COR-L47 (cell line): ENCODE results near the gene ADAMTS3.

Experiments
- DNase-seq: peaks from one replicate; lab custom pipeline; 2025; lab: John Stamatoyannopoulos, UW

The ADAMTS3 gene

DNA sequence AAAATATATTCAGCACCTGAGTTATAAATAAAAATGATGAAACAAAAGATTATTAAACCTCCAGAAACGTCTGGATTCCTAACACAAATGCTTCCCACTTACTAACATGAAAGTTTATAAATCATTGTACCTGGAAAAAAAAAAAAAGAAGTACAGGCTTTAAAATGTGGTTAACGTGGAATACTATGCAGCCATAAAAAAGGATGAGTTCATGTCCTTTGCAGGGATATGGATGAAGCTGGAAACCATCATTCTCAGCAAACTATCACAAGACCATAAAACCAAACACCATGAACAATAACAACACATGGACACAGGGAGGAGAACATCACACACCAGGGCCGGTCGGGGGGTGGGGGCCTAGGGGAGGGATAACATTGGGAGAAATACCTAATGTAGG lies 160.5 kb downstream of the ADAMTS3 start:
- no peak for DNase-seq

DNA sequence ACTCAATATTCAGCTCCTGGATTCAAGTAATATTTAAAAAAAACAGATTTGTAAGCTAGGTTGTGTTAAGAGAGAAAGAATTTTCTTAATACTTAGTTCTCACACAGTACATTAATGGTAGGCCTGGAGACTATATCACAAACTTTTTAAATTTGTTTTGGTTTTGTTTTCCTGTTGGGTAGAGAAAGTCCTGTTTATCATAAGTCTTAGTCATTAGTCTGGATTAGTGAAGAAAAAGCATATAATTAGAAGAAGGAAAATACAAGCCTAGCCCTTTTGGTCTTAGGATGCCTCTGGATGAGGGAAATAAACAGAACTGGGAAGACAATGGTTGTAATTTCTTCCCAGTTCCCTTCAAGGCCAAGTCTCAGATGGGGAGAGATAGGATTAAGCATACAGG lies 163.6 kb downstream of the ADAMTS3 start:
- no peak for DNase-seq

DNA sequence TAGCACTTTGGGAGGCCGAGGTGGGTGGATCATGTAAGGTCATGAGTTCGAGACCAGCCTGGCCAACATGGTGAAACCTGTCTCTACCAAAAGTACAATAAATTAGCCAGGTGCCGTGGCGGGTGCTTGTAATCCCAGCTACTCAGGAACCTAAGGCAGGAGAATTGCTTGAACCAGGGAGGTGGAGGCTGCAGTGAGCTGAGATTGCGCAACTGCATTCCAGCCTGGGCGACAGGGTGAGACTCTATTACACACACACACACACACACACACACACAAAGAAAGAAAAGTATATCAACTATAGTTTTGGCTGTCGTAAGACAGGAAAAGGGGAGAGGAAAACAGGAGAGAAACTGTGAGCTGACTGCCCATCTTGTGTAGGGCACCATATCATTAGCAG lies 171.7 kb downstream of the ADAMTS3 start:
- no peak for DNase-seq

DNA sequence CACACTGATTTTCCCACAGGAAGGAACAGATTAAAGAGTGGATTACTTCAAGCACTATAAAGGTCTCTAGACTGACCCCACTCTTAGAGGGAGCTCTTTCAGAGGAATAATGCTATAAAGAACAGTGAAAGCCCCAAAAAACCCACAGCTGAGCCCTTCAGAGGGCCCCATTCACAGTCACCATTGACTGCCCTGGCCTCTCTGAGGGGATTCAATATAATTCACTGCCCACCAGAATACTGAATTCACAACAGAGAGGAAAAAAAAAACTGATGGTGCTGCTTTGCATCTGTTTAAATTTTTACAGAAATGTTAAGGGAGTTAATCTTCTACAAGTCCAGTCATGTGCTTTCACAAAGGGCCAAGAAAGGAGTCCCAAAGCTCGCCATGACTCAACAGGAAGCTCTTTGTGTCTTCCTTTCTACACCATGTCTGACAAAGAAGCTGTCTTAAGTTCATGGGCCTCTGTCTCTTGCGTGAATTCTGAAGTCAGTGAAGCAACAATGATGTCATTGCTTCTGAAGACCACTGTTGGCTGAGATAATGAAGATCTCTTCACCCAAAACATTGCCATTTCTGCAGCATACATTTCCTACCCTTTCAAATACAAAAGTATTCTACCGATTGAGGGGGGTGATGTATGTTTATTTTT lies 174.9 kb downstream of the ADAMTS3 start:
- DNase-seq, result no peak

DNA sequence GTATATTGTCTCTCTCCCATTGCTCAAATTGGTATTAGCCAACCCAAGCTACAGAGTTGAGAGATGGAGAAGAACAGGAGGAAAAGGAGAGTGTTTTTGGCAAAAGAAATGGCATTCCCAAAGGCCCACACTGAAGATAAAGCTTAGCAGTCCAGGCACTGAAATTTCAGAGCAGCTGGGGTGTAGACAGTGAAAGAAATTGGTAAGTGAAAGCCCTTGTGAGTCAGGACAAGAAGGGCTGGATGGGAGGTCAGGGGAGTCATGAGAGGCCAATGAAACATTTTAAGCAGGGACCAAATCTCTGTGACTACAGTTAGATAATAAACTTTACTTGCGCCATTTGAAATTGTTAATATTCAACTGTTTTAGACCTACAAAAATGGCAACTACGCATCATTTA lies 177.7 kb downstream of the ADAMTS3 start:
- no peak for DNase-seq

DNA sequence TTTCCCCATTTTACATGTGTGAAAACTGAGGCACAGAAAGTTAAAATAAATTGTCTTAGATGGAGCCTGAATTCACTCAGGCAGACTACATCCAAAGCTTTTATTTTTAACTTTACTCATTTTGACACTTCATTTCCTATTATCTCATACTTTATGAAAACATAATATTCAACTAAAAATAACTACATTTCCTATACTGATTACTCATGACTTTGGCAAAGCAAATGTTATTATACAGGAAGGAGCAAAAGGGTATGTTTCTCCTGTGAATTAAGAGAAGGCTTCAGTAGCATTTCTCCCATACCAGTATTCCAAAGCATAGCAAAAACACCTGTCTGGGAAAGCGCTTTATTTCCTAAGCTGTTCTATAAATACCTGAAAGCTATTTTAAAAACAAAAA lies 178.6 kb downstream of the ADAMTS3 start:
- no peak for DNase-seq

DNA sequence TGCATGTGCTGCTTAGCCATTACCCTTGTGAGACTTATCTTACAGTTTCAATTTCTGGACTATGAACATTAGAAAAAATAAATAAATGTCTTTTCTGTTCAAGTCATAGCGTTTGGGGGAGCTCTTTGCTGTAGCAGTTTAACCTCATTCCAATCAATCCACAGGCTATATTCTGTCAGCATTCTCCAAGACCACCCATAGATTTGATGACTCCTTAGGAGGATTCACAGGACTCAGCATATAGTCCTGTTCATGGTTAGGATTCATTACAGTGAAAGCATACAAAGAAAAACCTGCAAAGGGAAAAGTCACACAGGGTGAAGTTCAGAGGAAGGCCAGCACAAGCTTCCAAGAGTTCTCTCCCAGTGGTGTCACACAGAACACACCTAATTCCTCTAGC lies 180.5 kb downstream of the ADAMTS3 start:
- no peak for DNase-seq

DNA sequence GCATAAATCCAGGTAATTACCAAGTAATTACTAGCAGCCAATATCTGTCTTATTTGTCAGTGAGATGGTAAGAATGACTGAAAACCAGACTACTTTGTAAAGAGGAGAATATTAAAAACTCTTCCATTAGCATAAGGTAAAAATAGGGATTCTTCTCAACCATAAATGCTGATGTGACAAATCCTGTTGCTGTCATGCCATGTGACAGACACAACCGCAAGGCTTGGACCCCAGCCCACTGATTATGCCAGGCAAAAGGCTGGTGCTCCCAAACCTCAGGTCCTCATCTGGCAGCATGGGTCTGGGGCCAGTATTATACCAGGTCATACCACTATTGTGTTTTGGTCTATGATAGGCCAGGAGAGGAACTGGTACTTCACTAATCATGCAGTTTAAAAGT lies 181.1 kb downstream of the ADAMTS3 start:
- DNase-seq, result no peak

DNA sequence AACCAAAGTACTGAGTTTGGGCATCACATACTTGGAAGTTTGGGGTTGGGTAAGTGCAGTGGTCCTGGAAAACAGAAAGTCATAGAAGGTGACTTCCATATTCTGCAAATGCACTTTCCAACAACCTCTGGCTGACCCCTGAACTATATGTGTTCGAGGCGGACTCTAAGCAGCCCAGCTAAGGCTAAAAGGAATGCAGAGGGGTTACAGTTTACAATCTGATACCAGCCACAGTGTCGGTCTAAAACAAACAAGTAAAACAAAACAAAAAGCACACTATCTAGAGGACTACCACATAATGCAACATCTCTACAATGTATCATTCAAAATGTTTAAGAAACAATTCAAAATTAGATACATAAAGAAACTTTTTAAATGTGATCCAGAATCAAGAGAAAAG lies 185.6 kb downstream of the ADAMTS3 start:
- DNase-seq, result no peak

DNA sequence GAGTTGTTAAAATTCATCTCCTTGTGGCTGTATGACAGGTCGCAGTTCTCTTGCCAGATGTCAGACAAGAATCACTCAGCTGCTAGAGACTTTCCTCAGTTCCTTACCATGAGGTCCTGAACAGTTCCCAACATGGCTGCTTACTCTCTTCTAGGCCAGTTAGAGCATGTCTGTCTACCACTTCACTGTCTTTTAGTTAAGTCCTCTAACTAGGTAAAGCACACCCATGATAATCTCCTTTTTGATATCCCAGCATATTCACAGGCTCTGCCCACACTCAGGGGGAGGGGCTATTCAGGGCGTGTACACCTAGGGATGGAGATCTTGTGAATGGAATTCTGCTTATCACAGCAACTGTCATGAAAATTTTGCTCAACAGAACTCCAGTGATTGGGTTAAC lies 190.1 kb downstream of the ADAMTS3 start:
- DNase-seq, result no peak

DNA sequence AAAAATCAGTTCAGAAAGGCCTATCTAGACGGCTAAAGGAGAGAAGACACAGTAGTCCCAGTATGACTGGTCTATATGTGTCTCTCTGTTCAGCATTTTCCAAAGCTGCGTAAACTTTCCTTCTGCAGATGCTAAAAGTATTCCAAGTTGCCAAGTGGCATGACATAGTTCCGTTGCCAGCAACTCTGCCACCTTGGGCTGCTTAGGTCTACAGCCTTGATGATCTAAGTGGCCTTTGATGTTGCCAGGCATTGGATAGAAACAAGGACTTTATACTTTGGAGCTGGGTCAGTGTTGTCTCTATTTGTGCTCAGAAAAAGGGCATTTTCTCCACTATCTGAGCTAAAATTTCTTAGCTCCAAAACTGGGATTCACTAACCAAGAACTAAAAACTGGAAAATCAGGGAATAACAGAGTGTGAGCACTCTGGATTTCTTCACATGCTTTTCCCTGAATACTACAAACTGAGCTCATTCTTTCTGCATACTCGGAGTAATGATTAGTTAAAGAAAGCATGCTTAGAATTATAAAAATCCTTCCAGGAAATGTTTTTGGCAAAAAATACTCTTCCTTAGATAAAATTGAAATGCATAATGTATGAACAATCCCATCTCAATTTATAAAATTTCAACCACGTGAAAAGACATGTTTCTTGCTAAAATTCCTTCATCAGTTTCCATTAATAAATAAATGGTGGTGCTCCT lies 191.4 kb downstream of the ADAMTS3 start:
- DNase-seq, result no peak

DNA sequence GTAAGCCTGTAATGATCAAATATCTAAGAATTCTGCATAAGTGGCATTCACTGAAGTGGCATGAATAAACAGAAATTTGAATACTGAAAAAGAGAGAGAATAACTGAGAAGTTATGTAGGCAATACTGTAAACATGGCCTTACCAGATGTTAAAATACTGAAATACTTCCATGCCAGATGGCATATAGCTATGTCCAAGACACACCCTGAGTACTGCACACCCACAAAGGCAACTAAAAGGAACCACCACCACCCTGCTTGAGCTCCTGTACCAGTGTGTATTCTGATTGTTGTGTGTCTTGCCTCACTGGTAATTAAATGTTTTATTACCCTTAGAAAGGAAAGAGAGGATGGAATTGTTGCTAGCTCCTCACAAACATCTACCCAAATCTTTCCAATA lies 192.1 kb downstream of the ADAMTS3 start:
- DNase-seq, result no peak

DNA sequence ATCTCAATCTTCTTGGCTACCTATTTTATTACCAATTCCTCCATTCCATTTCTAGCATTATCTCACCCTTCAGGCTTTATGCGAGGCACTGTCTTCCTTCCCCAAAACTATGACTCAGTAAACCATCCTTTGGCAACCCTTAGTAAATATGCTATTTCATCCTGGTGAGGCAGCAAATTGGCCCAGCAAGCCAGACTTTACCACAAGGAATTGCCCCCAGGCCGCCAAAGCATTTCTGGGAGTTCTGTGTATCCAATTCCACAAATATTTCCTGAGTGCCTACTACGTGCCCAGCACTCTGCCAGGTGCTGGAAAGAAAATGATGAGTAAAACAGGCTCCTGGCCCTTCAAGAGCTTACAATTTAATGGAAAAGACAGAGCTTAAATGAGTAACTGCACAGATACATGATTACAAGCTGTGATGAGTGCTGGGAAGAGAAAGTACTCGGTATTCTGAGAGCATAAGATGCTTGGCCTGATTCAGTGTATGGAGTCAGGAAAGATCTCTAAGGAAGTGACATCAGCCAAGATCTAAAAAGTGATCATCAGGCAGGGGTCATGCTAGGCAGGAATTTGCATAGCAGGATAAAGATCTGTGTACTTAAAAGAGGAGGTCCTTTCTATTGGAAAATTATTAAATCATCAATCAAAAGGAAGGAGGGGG lies 193.8 kb downstream of the ADAMTS3 start:
- DNase-seq, result no peak

DNA sequence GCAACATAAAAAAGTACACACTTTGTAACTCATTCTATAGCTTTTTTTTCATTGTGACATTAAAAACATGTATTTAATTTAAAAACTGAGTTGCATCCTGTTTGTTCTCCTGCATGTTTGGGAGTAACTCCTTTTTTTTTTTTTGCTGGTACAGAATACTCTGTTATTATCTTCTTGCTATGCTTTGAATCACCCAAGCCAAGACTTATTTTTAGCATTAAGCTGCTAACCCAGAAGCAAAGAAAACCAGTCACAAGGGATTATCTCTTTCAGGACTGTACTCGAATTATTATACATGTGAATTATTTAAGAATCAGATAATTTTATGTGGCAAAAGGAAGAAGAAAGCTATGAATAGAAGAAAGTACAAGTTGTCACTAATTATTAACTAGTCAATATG lies 194.9 kb downstream of the ADAMTS3 start:
- no peak for DNase-seq

DNA sequence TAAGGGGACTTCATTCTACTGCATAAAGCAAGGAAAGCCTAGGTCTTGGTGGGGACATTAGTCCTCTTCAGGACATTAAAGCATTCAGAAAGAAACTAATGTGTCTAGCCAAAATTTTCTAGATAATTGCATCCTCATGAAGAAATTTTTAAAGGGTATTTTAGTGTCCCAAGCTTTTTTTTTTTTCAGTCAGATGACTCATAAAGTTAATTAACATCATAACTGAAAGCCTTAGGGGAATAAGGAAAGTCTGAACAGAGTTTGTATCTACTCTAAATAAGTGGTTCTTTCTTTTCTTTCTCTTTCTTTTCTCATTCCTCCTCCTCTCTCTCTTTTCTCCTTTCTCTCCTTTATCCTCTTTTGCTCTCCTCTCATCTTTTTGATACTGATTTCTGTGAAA lies 202.4 kb downstream of the ADAMTS3 start:
- no peak for DNase-seq

DNA sequence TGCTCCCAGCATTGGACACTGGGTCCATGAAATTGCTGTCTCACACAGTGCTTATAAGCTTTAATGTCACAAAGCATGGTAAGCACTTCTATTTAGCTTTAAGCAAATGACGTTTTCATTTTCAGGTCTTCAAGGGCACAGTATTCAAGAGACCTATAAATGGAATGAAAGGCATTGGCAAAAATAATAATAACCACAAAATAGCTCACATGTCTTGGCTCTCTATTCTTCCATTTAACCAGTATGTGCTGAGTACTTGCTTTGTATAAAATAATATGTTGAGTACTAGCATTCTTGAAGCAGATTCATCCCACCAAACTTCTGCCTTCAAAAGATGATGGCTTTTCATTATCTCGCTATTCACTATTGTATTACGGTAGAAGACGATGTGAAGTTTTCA lies 203.0 kb downstream of the ADAMTS3 start:
- DNase-seq, result no peak

DNA sequence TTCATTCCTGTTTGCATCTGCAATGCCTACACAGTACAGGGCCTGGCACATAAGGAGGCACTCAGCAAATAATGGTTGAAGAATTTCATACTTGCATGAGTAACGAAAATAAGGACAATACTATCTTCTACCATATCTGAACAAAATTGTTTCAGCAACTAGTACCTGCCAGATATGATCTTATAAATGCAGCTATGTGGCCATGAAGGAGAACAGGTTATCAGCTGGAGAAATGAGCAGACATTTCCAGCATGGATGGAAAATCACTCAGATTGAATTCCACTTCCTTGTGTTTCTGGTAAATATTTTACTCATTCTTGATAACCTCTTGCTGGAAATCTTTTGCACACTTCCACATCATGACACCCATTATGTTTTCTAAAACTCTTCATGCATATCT lies 204.0 kb downstream of the ADAMTS3 start:
- no peak for DNase-seq

DNA sequence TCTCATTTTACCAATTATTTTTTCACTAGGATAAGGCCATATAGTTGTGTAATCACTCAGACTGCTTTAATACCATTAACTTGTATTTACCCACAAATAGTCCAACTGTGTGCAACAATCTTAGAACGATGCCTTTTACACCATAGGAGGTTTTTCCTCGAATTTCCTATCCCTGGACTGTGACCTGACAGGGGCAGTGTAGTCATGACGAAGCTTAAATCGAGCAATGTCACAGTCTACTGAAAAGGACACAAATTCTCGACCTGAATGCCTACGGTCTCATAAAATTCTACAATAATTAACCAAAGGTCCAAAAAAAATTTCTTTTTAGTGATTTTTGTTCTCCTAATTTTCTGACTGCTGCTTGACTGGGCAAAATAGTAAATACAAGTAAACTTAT lies 208.9 kb downstream of the ADAMTS3 start:
- DNase-seq, result no peak

DNA sequence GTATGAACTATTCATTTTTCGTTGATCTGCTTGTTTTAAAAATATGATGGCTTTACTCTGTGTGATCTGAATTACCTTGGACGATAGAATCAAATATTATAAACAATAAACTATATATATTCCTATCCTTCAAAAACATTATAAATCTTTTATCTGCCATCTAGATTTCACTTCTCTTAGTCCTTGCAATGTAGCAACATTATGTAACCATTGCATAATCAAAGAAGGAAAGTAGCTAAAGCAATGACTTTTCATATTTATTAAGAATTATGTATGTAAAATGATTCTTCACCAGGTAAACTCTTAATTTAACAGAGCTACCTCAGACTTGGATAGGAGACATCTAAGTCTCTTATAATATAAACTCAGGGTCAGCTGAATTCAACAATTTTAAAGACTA lies 210.5 kb downstream of the ADAMTS3 start:
- DNase-seq, result no peak

DNA sequence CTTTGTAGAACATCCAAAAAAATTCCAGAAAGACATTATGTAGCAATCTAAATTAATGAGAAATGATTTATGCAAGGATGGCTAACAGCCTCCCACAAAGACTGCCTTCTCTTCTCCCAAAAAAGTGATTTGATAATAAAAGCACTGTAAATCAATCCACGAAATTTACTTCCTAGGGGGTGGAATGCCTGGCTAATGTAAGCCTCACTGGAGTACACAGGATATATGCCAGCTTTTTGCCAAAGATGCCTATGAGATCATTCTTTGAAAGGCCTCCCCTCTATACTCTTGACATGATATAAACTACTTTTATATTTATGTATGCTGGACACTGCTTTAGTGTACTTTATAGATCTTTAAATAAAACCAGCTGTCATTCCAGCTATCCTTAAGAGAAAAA lies 211.1 kb downstream of the ADAMTS3 start:
- no peak for DNase-seq

DNA sequence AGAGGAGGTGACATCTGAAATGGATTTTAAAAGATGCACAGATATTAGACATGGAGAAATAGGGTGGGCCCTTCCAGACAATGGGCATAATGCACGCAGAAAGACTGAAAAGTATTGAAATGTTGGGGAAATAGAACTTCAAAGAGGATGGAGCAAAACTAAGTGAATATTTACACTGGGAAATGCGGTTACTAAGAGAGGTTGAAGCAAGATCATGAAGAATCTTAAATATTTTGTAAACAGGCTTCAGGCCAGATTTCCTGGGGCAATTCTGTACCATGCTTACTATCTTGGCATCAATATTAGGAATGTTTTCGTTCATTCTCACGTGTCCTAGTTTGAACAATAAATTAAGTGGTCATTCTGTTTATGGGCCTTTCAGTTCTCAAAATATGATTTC lies 216.3 kb downstream of the ADAMTS3 start:
- DNase-seq, result peak; percentile 13

DNA sequence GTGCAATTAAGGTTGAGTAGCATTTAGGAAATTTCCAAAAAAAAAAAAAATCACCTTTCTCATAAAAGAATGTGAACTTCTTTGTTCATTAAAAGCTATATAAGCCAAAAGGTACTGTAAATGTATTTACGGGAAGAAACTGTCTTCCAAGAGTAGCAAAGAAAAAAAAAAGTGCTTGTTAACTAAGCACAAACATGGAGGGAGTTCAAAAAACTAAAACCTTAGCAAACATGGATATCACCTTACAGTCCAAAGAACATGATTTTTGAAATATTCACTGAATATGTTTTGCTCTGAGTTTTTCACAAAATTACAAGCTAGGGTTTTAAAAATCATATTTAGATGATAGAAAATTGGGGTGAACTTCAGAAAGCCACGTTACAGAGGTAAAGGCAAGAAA lies 217.5 kb downstream of the ADAMTS3 start:
- no peak for DNase-seq

DNA sequence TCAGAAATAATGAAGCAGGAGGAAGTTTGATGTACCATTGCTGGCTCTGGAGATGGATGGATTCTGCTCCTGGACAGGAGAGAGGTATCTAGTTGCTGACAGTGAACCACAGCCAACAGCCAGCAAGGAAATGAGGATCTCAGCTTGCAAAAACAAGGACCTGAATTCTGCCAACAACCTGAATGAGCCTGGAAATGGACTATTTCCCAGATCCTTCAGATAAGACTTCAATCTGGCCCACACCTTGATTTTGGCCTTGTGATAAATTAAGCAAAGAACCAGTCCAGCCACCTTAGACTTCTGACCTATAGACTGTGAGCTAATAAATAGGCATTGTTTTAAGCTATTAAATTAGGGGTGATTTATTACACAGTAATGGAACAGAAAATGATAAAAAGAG lies 220.3 kb downstream of the ADAMTS3 start:
- no peak for DNase-seq

DNA sequence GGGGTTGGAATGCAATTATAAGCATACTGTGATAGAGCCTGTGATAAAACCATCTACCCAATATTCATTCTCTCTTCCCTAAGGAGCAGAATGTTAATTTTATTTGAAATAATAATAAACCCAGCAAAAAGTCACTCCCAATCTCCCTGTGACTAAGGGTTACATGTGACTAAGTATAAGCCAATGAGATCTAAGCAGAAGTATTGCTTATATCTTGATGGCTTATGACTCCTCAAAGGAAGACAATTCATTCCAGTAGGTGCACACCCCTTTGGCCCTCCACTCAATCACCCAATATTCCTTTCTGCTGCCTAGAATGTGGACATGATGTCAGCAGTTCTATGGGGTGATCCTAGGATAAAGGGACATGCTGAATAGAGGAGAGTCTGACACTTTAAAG lies 224.6 kb downstream of the ADAMTS3 start:
- DNase-seq, result no peak
